ENCODE data around the gene SH2D7. TPM values are rescaled to one million over a fixed set of nuclear protein-coding genes. Genes with fewer than 3 reads are reported as not detected.

Gene SH2D7
- not detected in 2 replicates for total RNA-seq

DNA sequence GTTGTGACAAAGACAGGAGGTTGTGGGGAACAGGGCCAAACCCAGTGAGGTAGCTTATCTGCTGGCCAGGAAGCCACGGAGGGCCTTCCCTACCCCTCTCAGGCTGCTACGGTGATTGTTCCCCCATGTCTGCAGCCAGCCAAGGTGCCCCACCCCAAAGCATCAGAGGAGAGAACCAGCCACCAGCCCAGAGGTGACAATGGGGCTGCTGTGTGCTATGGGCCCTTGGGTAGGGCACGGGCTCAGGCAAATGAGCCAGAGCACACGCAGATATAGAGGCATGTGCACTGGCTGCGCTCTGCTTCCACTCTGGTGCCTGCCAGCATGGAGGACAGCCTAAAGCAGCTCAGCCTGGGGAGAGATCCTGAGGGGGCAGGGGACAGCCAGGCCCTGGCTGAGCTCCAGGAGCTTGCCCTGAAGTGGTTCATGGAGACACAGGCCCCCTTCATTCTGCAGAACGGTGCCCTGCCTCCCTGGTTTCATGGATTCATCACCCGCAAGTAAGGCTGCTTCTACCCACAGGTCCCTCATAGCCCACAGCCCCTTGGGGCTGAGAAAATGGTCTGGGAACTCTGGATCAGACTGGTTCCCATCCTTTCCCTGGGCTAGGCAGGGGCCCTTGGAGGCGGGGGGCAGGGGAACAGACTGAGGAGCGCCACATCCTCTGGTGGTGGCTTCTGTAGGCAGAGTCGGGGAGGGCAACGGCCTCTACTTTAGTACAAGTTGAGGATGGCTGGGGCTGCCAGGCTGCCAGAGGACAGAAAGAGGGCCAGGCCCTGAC is at the start of gene SH2D7:
Gene SH2D7, plus strand, starts transcription at position 301 of the 781 bp plus-strand sequence. Its CDS starts 24 bp downstream, at position 325.

GRCh38 chr15:78077053-78077870 is 15.1 kb upstream of the SH2D7 start, which contains the start of gene TBC1D2B:
Gene TBC1D2B (minus strand): TSS chr15:78077711. CDS start chr15:78077652, 59 bp downstream.

GRCh38 chr15:78131295-78132061 is 39.1 kb downstream of the SH2D7 start, which contains the start of gene CIB2:
Gene CIB2 (minus strand): TSS chr15:78131445. CDS start chr15:78131215, 230 bp downstream.

DNA sequence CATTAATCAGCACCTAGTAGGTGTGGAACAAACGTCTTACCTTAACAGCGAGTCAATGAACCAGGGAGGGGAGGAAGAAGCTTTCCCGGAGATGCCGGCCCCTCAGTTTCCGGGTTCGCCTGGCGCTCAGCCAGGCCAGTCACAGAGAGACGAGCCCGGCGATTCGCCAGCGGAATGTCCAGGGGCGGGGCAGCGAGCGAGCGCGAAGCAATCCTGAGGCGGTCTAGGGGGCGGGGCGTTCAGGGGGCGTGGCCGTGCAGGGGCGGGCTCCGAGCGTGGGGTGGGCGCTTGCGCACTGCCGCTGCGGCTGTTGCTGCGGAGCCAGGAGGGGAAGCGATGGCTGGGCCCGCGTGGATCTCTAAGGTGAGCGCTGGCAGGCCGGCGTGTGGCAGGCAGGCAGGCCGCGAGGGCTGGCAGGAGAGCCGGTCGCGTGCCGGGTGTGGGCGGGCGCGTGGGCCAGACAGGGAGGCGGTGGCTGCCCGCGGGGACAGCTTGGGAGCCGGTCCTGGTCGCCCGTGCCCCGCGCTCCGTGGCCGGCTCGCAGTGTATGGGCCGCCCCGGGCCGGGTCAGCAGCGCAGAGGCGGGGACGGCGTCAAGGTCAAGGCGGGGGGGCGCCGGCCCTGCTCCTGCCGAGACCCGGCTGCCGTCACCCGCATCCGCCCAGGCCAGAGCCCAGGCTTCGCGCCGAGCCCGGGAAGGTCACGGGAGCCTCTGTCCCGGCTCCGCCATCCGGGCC is 56.9 kb downstream of the SH2D7 start, which contains the start of gene IDH3A:
Gene IDH3A, plus strand, starts transcription at position 295 of the 737 bp plus-strand sequence. Its CDS starts 42 bp downstream, at position 337.

Other genes with a start within 250 kb of the SH2D7 start
- 13.3 and 43.2 TPM in 2 replicates for gene TBC1D2B, start 14.8 kb upstream of the SH2D7 start, total RNA-seq
- gene CIB2, start 38.9 kb downstream of the SH2D7 start, total RNA-seq, result 1.4 and 5.6 TPM in 2 replicates
- gene IDH3A, start 56.8 kb downstream of the SH2D7 start, total RNA-seq, result 28.0 and 57.5 TPM in 2 replicates
- not detected in 2 replicates for gene ACSBG1, start 142.0 kb downstream of the SH2D7 start, total RNA-seq
- gene DNAJA4, start 172.0 kb downstream of the SH2D7 start, total RNA-seq, result 5.8 and 17.3 TPM in 2 replicates
- gene SKIC8, start 207.0 kb downstream of the SH2D7 start, total RNA-seq, result 41.4 and 53.3 TPM in 2 replicates
- gene CRABP1, start 247.8 kb downstream of the SH2D7 start, total RNA-seq, result not detected in 2 replicates

All from nasal cavity respiratory epithelium epithelial cell of viscerocranial mucosa (primary cell).